HFFc6 (cell line): ENCODE data around the gene MRPS9. TPM values are rescaled to one million over a fixed set of nuclear protein-coding genes. Genes with fewer than 3 reads are reported as not detected.

Experiments
- DNase-seq: peaks from one replicate; pipeline ENCODE4 v3.0.0-alpha.2; 2018
- H3K27ac Mint-ChIP-seq: 2 replicates; pipeline ENCODE4 v1.8.0; 2020; ENCODE audit warnings: mild to moderate bottlenecking, mixed read lengths
- H3K27me3 Mint-ChIP-seq: 2 replicates; pipeline ENCODE4 v1.8.0; 2021; ENCODE audit warnings: mild to moderate bottlenecking, moderate library complexity, mixed read lengths; ENCODE audit not compliant: insufficient read depth
- H3K36me3 Mint-ChIP-seq: 2 replicates; pipeline ENCODE4 v1.8.0; 2021; ENCODE audit warnings: low read depth, mixed read lengths
- H3K4me1 Mint-ChIP-seq: 2 replicates; pipeline ENCODE4 v1.8.0; 2020; ENCODE audit warnings: low read depth, mixed read lengths
- H3K4me3 Mint-ChIP-seq: 2 replicates; pipeline ENCODE4 v1.8.0; 2020; ENCODE audit warnings: mild to moderate bottlenecking, moderate library complexity, mixed read lengths
- H3K9me3 Mint-ChIP-seq: 2 replicates; pipeline ENCODE4 v1.8.0; 2020; ENCODE audit warnings: mild to moderate bottlenecking, mixed read lengths
- total RNA-seq, 6 experiments: library from RNA; stranded (reverse); fragmentation: NEBNext Ultra II Directional; extraction: Animal tissue kit (Norgen Biotek cat#: 25700); gene quantifications; 2 replicates in 1 of 6; 3 replicates in 5 of 6; pipeline ENCODE4 v1.2.3, GENCODE V29; 2021
- TF ChIP-seq, protein P1 (sequence below): fragments of 200-600 bp; sonication (generic); IDR thresholded peaks from 2 replicates; pipeline ENCODE4 v1.5.0; 2021; ENCODE audit warnings: antibody characterized with exemption, mild to moderate bottlenecking

The MRPS9 gene
- total RNA-seq, 6 experiments from 2014 or later = 20.4 to 33.0 (median 28.0) TPM

- Mint-ChIP-seq H3K27me3 (no peaks in the 10 kb centered on the region; the same call in 1 of the 2 replicates), H3K4me1 (no peaks in the 10 kb centered on the region), H3K36me3 (no peaks in the 10 kb centered on the region), H3K9me3 (no peaks in the 10 kb centered on the region), H3K27ac (no peak overlapping the region), H3K4me3 (no peak overlapping the region)
- DNase-seq = no peak
- TF ChIP-seq, protein P1, sequence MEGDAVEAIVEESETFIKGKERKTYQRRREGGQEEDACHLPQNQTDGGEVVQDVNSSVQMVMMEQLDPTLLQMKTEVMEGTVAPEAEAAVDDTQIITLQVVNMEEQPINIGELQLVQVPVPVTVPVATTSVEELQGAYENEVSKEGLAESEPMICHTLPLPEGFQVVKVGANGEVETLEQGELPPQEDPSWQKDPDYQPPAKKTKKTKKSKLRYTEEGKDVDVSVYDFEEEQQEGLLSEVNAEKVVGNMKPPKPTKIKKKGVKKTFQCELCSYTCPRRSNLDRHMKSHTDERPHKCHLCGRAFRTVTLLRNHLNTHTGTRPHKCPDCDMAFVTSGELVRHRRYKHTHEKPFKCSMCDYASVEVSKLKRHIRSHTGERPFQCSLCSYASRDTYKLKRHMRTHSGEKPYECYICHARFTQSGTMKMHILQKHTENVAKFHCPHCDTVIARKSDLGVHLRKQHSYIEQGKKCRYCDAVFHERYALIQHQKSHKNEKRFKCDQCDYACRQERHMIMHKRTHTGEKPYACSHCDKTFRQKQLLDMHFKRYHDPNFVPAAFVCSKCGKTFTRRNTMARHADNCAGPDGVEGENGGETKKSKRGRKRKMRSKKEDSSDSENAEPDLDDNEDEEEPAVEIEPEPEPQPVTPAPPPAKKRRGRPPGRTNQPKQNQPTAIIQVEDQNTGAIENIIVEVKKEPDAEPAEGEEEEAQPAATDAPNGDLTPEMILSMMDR = no peak
Observed at GRCh38 chr2:105070010-105070865, 32.4 kb downstream of the MRPS9 start.

DNA sequence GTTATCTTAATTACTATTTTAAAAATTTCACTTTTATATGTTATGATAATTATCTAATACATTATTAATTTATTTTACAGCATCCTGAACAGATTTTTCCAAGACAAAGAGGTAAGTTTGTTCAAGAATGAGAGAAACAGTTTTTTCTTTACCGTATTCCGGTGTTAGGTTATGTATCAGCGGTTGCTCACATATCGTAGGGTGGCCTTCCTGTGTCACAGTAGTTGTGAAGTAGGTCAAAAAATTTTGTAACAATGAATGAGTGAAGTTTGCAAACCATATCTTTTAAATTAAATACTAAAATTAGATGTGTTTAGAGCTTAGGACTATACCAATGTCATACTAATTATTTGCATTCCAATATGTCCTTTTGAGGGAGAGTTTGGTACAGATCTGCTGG is 33.5 kb downstream of the MRPS9 start:
- Mint-ChIP-seq H3K36me3 (no peaks in the 10 kb centered on the region), H3K4me3 (no peak overlapping the region), H3K27me3 (no peaks in the 10 kb centered on the region; the same call in 1 of the 2 replicates), H3K27ac (no peak overlapping the region), H3K4me1 (no peaks in the 10 kb centered on the region), H3K9me3 (no peaks in the 10 kb centered on the region)
- no peak for DNase-seq
- TF ChIP-seq, protein P1 = no peak

DNA sequence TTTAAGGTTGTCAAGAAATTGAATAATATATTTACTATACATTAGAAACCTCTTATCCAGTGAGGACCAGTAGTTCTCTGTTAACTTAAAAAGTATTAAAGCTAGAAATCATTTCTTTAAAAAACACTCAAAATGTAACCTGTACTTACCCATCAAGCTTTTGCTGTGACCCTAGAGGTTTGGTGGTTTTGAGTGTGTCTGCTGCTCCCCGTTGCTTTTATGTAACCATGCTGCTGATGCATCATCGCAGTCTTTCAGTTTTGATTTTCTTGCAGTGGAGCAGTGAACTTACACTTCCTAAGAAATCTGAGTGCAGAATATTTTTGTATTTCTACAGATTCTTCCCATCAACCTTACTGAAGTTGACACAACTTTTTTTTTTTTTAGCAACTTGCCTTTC is 34.2 kb downstream of the MRPS9 start:
- H3K27me3 Mint-ChIP-seq = no peaks in the 10 kb centered on the region; the same call in 1 of the 2 replicates
- no peaks in the 10 kb centered on the region for H3K4me1 Mint-ChIP-seq
- TF ChIP-seq, protein P1 = no peak
- no peak overlapping the region for H3K27ac Mint-ChIP-seq
- H3K4me3 Mint-ChIP-seq = no peak overlapping the region
- H3K36me3 Mint-ChIP-seq = no peaks in the 10 kb centered on the region
- DNase-seq = no peak
- no peaks in the 10 kb centered on the region for H3K9me3 Mint-ChIP-seq

DNA sequence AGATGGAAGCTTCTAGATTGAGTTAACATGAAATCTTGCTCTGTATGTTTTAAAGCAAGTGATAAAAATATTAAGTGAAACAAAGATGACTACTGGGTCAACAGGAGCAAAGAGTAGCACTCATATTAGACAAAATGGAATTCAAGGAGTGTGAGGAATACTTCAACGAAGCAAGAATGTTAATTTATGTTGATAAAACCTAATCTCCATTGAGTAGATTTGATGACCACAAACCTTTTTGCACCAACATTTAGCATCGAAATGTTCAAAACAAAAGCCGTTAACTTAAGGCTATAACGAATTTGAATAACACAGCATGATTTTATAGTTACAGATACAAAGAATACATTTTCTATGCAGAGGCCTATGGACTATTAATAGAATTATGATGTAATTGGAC is 35.7 kb downstream of the MRPS9 start:
- TF ChIP-seq, protein P1 = no peak
- Mint-ChIP-seq H3K27me3 (no peaks in the 10 kb centered on the region; the same call in 1 of the 2 replicates), H3K36me3 (no peaks in the 10 kb centered on the region), H3K4me1 (0 out of 2 replicates have a peak, but pooled peaks cover 2% of the 10 kb centered on the region), H3K4me3 (no peak overlapping the region), H3K9me3 (no peaks in the 10 kb centered on the region), H3K27ac (no peak overlapping the region)
- DNase-seq = no peak

- H3K36me3 Mint-ChIP-seq = no peaks in the 10 kb centered on the region
- DNase-seq = no peak
Observed at GRCh38 chr2:105076121-105076520, 38.3 kb downstream of the MRPS9 start.

More at GRCh38 chr2:105076121-105076520, 38.3 kb downstream of the MRPS9 start:
- Mint-ChIP-seq H3K27ac (no peak overlapping the region), H3K4me1 (peaks cover 10% of the 10 kb centered on the region), H3K4me3 (no peak overlapping the region), H3K9me3 (no peaks in the 10 kb centered on the region), H3K27me3 (no peaks in the 10 kb centered on the region)
- TF ChIP-seq, protein P1 = no peak
